ENCODE results near the gene ESYT3. TPM values are rescaled to one million over a fixed set of nuclear protein-coding genes. Genes with fewer than 3 reads are reported as not detected.

ESYT3 gene
- total RNA-seq, 5 donors from 2014 or later (not counting 1 experiment from before 2014, with no cell fraction given) = 0.10 to 0.20 TPM; not detected in 3

- Mint-ChIP-seq H3K36me3 (no peaks in the 10 kb centered on the region), H3K4me3 (no peak overlapping the region), H3K27ac (no peak overlapping the region), H3K9me3 (no peaks in the 10 kb centered on the region), H3K27me3 (peaks cover 3 to 7% of the 10 kb centered on the region in 2 donors), H3K4me1 (no peaks in the 10 kb centered on the region)
- Histone ChIP-seq H3K36me3 (ENCODE audit: control insufficient read depth in 2 of 2, extremely low read depth in 1 of 2, insufficient read depth in 1 of 2, low read length in 1 of 2) (no peaks in the 10 kb centered on the region), H3K4me3 (ENCODE audit: control insufficient read depth in 1 of 2, extremely low read depth in 1 of 2, low read length in 1 of 2) (no peak overlapping the region), H3K9me3 (no peaks in the 10 kb centered on the region), H3K4me1 (ENCODE audit: control insufficient read depth in 1 of 2, extremely low read depth in 1 of 2, insufficient read depth in 2 of 2, low read length in 2 of 2) (no peaks in the 10 kb centered on the region), H3K27me3 (replicated peaks in 1 of 2; ENCODE audit: control insufficient read depth in 2 of 2, extremely low read depth in 1 of 2, insufficient read depth in 2 of 2, low read length in 1 of 2) (peaks cover 0 to 12% of the 10 kb centered on the region in 2 experiments), H3K27ac (ENCODE audit: low read length) (no peak overlapping the region)
- ATAC-seq (replicated peaks in 1 of 4) = no peak
- POLR2A ChIA-PET = no interaction called here
- DNase-seq = no peak
- 79% methylated on average over 7 of the region's 8 CpGs for WGBS (ENCODE audit: insufficient coverage)
- CTCF ChIA-PET = no interaction called here
Observed at GRCh38 chr3:138472141-138472825, 37.9 kb downstream of the ESYT3 start.

- H3K4me3 ChIP-seq (ENCODE audit: control insufficient read depth in 1 of 2, extremely low read depth in 1 of 2, low read length in 1 of 2) = no peak overlapping the region
- H3K36me3 ChIP-seq (ENCODE audit: control insufficient read depth in 2 of 2, extremely low read depth in 1 of 2, insufficient read depth in 1 of 2, low read length in 1 of 2) = no peaks in the 10 kb centered on the region
- no peaks in the 10 kb centered on the region for H3K9me3 Mint-ChIP-seq
- WGBS (ENCODE audit: insufficient coverage) = 94% methylated on average over 7 of the region's 8 CpGs
- ATAC-seq (replicated peaks in 1 of 4) = no peak
- DNase-seq = no peak
- no peaks in the 10 kb centered on the region for H3K9me3 ChIP-seq
- H3K36me3 Mint-ChIP-seq = no peaks in the 10 kb centered on the region
- ChIA-PET POLR2A (no interaction called here), CTCF (no interaction called here)
- H3K27me3 Mint-ChIP-seq = peaks cover 0 to 7% of the 10 kb centered on the region in 2 donors
- H3K27ac Mint-ChIP-seq = no peak overlapping the region
- no peaks in the 10 kb centered on the region for H3K4me1 ChIP-seq (ENCODE audit: control insufficient read depth in 1 of 2, extremely low read depth in 1 of 2, insufficient read depth in 2 of 2, low read length in 2 of 2)
- H3K4me3 Mint-ChIP-seq = no peak overlapping the region
- no peak overlapping the region for H3K27ac ChIP-seq (ENCODE audit: low read length)
- peaks cover 0 to 6% of the 10 kb centered on the region in 2 experiments for H3K27me3 ChIP-seq (replicated peaks in 1 of 2; ENCODE audit: control insufficient read depth in 2 of 2, extremely low read depth in 1 of 2, insufficient read depth in 2 of 2, low read length in 1 of 2)
- no peaks in the 10 kb centered on the region for H3K4me1 Mint-ChIP-seq
Observed at GRCh38 chr3:138473391-138473790, 39.0 kb downstream of the ESYT3 start.

- no peaks in the 10 kb centered on the region for H3K36me3 ChIP-seq (ENCODE audit: control insufficient read depth in 2 of 2, extremely low read depth in 1 of 2, insufficient read depth in 1 of 2, low read length in 1 of 2)
- no peak overlapping the region for H3K27ac ChIP-seq (ENCODE audit: low read length)
- H3K9me3 ChIP-seq = no peaks in the 10 kb centered on the region
- no peak overlapping the region for H3K27ac Mint-ChIP-seq
- ATAC-seq (replicated peaks in 1 of 4) (no peak), DNase-seq (no peak)
- H3K4me1 Mint-ChIP-seq = no peaks in the 10 kb centered on the region
- H3K27me3 Mint-ChIP-seq = peaks cover 0 to 9% of the 10 kb centered on the region in 2 donors
- peaks cover 0 to 6% of the 10 kb centered on the region in 2 experiments for H3K27me3 ChIP-seq (replicated peaks in 1 of 2; ENCODE audit: control insufficient read depth in 2 of 2, extremely low read depth in 1 of 2, insufficient read depth in 2 of 2, low read length in 1 of 2)
- ChIA-PET POLR2A (no interaction called here), CTCF (no interaction called here)
- H3K4me1 ChIP-seq (ENCODE audit: control insufficient read depth in 1 of 2, extremely low read depth in 1 of 2, insufficient read depth in 2 of 2, low read length in 2 of 2) = no peaks in the 10 kb centered on the region
- no peaks in the 10 kb centered on the region for H3K36me3 Mint-ChIP-seq
- no peak overlapping the region for H3K4me3 Mint-ChIP-seq
- no peak overlapping the region for H3K4me3 ChIP-seq (ENCODE audit: control insufficient read depth in 1 of 2, extremely low read depth in 1 of 2, low read length in 1 of 2)
- WGBS (ENCODE audit: insufficient coverage) = 90% methylated on average over 5 of the region's 6 CpGs
- H3K9me3 Mint-ChIP-seq = no peaks in the 10 kb centered on the region
Observed at GRCh38 chr3:138474163-138474562, 39.7 kb downstream of the ESYT3 start.

GRCh38 chr3:138476526-138476925 lies 42.1 kb downstream of the ESYT3 start:
- no CpG with 5 or more reads among the region's 2 CpGs for WGBS (ENCODE audit: insufficient coverage)
- no peaks in the 10 kb centered on the region for H3K4me1 Mint-ChIP-seq
- Histone ChIP-seq H3K4me3 (ENCODE audit: control insufficient read depth in 1 of 2, extremely low read depth in 1 of 2, low read length in 1 of 2) (no peak overlapping the region), H3K36me3 (ENCODE audit: control insufficient read depth in 2 of 2, extremely low read depth in 1 of 2, insufficient read depth in 1 of 2, low read length in 1 of 2) (no peaks in the 10 kb centered on the region), H3K9me3 (no peaks in the 10 kb centered on the region), H3K27me3 (replicated peaks in 1 of 2; ENCODE audit: control insufficient read depth in 2 of 2, extremely low read depth in 1 of 2, insufficient read depth in 2 of 2, low read length in 1 of 2) (peaks cover 0 to 4% of the 10 kb centered on the region in 2 experiments), H3K4me1 (ENCODE audit: control insufficient read depth in 1 of 2, extremely low read depth in 1 of 2, insufficient read depth in 2 of 2, low read length in 2 of 2) (no peaks in the 10 kb centered on the region), H3K27ac (ENCODE audit: low read length) (no peak overlapping the region)
- CTCF ChIA-PET = no interaction called here
- no peak overlapping the region for H3K27ac Mint-ChIP-seq
- H3K9me3 Mint-ChIP-seq = no peaks in the 10 kb centered on the region
- POLR2A ChIA-PET = no interaction called here
- H3K4me3 Mint-ChIP-seq = no peak overlapping the region
- peaks cover 0 to 9% of the 10 kb centered on the region in 2 donors for H3K27me3 Mint-ChIP-seq
- H3K36me3 Mint-ChIP-seq = no peaks in the 10 kb centered on the region
- no peak for DNase-seq
- ATAC-seq (replicated peaks in 1 of 4) = no peak

GRCh38 chr3:138477120-138477519 lies 42.7 kb downstream of the ESYT3 start:
- H3K27me3 Mint-ChIP-seq = peaks cover 0 to 9% of the 10 kb centered on the region in 2 donors
- Histone ChIP-seq H3K36me3 (ENCODE audit: control insufficient read depth in 2 of 2, extremely low read depth in 1 of 2, insufficient read depth in 1 of 2, low read length in 1 of 2) (no peaks in the 10 kb centered on the region), H3K27ac (ENCODE audit: low read length) (no peak overlapping the region), H3K9me3 (no peaks in the 10 kb centered on the region), H3K4me3 (ENCODE audit: control insufficient read depth in 1 of 2, extremely low read depth in 1 of 2, low read length in 1 of 2) (no peak overlapping the region), H3K27me3 (replicated peaks in 1 of 2; ENCODE audit: control insufficient read depth in 2 of 2, extremely low read depth in 1 of 2, insufficient read depth in 2 of 2, low read length in 1 of 2) (peaks cover 0 to 4% of the 10 kb centered on the region in 2 experiments), H3K4me1 (ENCODE audit: control insufficient read depth in 1 of 2, extremely low read depth in 1 of 2, insufficient read depth in 2 of 2, low read length in 2 of 2) (no peaks in the 10 kb centered on the region)
- H3K36me3 Mint-ChIP-seq = no peaks in the 10 kb centered on the region
- no peak for DNase-seq
- ChIA-PET CTCF (no interaction called here), POLR2A (interaction anchor here in 1 of 2 donors (0.6 kb wide), 1 partner anchor 12 kb away, joined by 6 read pairs; no protein-coding TSS in a partner anchor)
- no peak overlapping the region for H3K4me3 Mint-ChIP-seq
- H3K27ac Mint-ChIP-seq = no peak overlapping the region
- H3K4me1 Mint-ChIP-seq = no peaks in the 10 kb centered on the region
- H3K9me3 Mint-ChIP-seq = no peaks in the 10 kb centered on the region
- ATAC-seq (replicated peaks in 1 of 4) = no peak

GRCh38 chr3:138477801-138478200 lies 43.4 kb downstream of the ESYT3 start:
- H3K27ac Mint-ChIP-seq = no peak overlapping the region

More at GRCh38 chr3:138477801-138478200, 43.4 kb downstream of the ESYT3 start:
- peaks cover 0 to 9% of the 10 kb centered on the region in 2 donors for H3K27me3 Mint-ChIP-seq
- no peak overlapping the region for H3K27ac ChIP-seq (ENCODE audit: low read length)
- H3K4me1 ChIP-seq (ENCODE audit: control insufficient read depth in 1 of 2, extremely low read depth in 1 of 2, insufficient read depth in 2 of 2, low read length in 2 of 2) = no peaks in the 10 kb centered on the region
- H3K4me1 Mint-ChIP-seq = no peaks in the 10 kb centered on the region
- no peak for ATAC-seq (replicated peaks in 1 of 4)
- no peaks in the 10 kb centered on the region for H3K9me3 Mint-ChIP-seq
- DNase-seq = no peak
- H3K4me3 Mint-ChIP-seq = no peak overlapping the region
- WGBS (ENCODE audit: insufficient coverage) = 96% methylated on average over 2 of the region's 3 CpGs
- H3K9me3 ChIP-seq = no peaks in the 10 kb centered on the region
- H3K27me3 ChIP-seq (replicated peaks in 1 of 2; ENCODE audit: control insufficient read depth in 2 of 2, extremely low read depth in 1 of 2, insufficient read depth in 2 of 2, low read length in 1 of 2) = no peaks in the 10 kb centered on the region
- H3K36me3 Mint-ChIP-seq = no peaks in the 10 kb centered on the region
- no peaks in the 10 kb centered on the region for H3K36me3 ChIP-seq (ENCODE audit: control insufficient read depth in 2 of 2, extremely low read depth in 1 of 2, insufficient read depth in 1 of 2, low read length in 1 of 2)
- ChIA-PET POLR2A (interaction anchor here in 1 of 2 donors (0.6 kb wide), 1 partner anchor 12 kb away, joined by 6 read pairs; no protein-coding TSS in a partner anchor), CTCF (no interaction called here)
- H3K4me3 ChIP-seq (ENCODE audit: control insufficient read depth in 1 of 2, extremely low read depth in 1 of 2, low read length in 1 of 2) = no peak overlapping the region

All from T-cell (primary cell).